KMS-11 (cell line): ENCODE measurements around the gene SYT9.

Source experiments
- H2AFZ ChIP-seq: fragments of 200-600 bp; sonication (generic); 2 replicates; pipeline ENCODE4 v1.6.1; 2016; ENCODE audit warnings: antibody characterized with exemption, mixed run types, low read depth
- H3K27ac ChIP-seq: fragments of 200-600 bp; sonication (generic); 2 replicates; pipeline ENCODE4 v1.6.1; 2016; ENCODE audit warnings: mild to moderate bottlenecking, mixed run types
- H3K27me3 ChIP-seq: fragments of 200-600 bp; sonication (generic); 2 replicates; pipeline ENCODE4 v1.6.1; 2017; ENCODE audit warnings: mild to moderate bottlenecking, low read depth, mixed run types, moderate library complexity; ENCODE audit not compliant: insufficient read depth
- H3K36me3 ChIP-seq: fragments of 200-600 bp; sonication (generic); 2 replicates; pipeline ENCODE4 v1.6.1; 2017; ENCODE audit warnings: mild to moderate bottlenecking, mixed run types; ENCODE audit not compliant: insufficient read depth
- H3K4me1 ChIP-seq: fragments of 200-600 bp; sonication (generic); 2 replicates; pipeline ENCODE4 v1.6.1; 2016; ENCODE audit warnings: mild to moderate bottlenecking, low read depth, mixed run types; ENCODE audit not compliant: poor library complexity, severe bottlenecking
- H3K4me2 ChIP-seq: fragments of 200-600 bp; sonication (generic); 2 replicates; pipeline ENCODE4 v1.7.0; 2016; ENCODE audit warnings: mild to moderate bottlenecking, mixed run types
- H3K4me3 ChIP-seq: fragments of 200-600 bp; sonication (generic); IDR thresholded peaks from 2 replicates; pipeline ENCODE4 v1.6.1; 2017; ENCODE audit warnings: low read depth, low read length, mixed read lengths; ENCODE audit not compliant: insufficient read depth
- H3K79me2 ChIP-seq: fragments of 200-600 bp; sonication (generic); 2 replicates; pipeline ENCODE4 v1.6.1; 2016; ENCODE audit warnings: low read depth, mixed run types; ENCODE audit not compliant: insufficient read depth
- H3K9ac ChIP-seq: fragments of 200-600 bp; sonication (generic); 2 replicates; pipeline ENCODE4 v1.6.1; 2016; ENCODE audit warnings: mild to moderate bottlenecking, mixed run types
- H4K20me1 ChIP-seq: fragments of 200-600 bp; sonication (generic); 2 replicates; pipeline ENCODE4 v1.6.1; 2016; ENCODE audit warnings: mild to moderate bottlenecking, mixed run types; ENCODE audit not compliant: insufficient read depth
- CTCF ChIP-seq: fragments of 200-600 bp; sonication (generic); conservative IDR thresholded peaks from 2 replicates; pipeline ENCODE4 v1.6.1; 2017; ENCODE audit warnings: low read depth, mild to moderate bottlenecking, antibody characterized with exemption, low read length, moderate library complexity, mixed read lengths

SYT9 gene

GRCh38 chr11:7251836-7252682, at the start of gene SYT9:
SYT9 (plus strand) TSS chr11:7251904; CDS start chr11:7252187, 283 bp downstream.
- Histone ChIP-seq H3K79me2 (no peaks in the 10 kb centered on the region), H3K36me3 (no peaks in the 10 kb centered on the region), H3K4me1 (no peaks in the 10 kb centered on the region), H3K4me3 (no peak within 1 kb of the TSS), H3K9ac (no peak within 1 kb of the TSS), H3K4me2 (peak within 1 kb of the TSS; percentile 45), H3K27ac (no peak within 1 kb of the TSS), H3K27me3 (no peaks in the 10 kb centered on the region), H2AFZ (peak within 1 kb of the TSS; percentile 64), H4K20me1 (no peaks in the 10 kb centered on the region)
- TF ChIP-seq CTCF = no peak

DNA sequence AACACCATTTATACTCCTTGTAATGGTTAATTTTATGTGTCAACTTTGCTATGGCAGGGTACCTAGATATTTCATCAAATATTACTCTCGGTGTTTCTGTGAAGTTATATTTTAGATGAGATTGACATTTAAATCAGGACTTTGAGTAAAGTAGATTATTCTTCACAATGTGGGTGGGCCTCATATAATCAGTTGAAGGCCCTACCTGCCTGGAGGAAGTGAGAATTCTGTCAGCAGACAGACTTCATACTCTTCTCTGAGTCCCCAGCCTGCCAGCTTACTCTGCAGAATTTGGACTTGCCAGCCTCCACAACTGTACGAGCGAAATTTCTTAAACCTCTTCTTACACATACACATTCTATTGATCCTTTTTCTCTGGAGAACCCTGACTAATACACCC, 49.3 kb upstream of the SYT9 start:
- no peak overlapping the region for H3K4me3 ChIP-seq
- no peak for TF ChIP-seq CTCF

DNA sequence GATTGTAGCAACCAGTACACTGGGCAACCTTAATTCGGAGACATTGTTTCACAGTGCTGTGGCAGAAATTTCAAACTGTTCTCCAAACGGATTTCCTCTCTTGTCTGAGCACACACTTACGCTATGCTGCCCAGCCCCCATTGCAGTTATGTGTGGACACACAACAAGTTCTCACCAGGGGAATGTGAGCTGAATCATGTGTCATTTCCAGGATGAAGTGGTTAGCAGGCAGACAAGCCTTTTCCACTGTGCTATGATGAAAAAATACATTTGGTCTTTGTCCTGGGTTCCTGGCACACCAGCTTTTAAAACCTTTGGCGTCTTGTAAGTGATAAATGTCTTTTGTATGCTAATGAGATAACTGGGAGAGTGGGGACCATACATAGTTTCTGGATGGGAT, 46.9 kb upstream of the SYT9 start:
- H3K36me3 ChIP-seq = no peaks in the 10 kb centered on the region
- no peaks in the 10 kb centered on the region for H4K20me1 ChIP-seq
- no peak overlapping the region for H3K4me2 ChIP-seq
- H3K4me1 ChIP-seq = no peaks in the 10 kb centered on the region
- no peak overlapping the region for H2AFZ ChIP-seq
- no peak overlapping the region for H3K27ac ChIP-seq
- no peak overlapping the region for H3K4me3 ChIP-seq
- TF ChIP-seq CTCF = no peak
- H3K27me3 ChIP-seq = no peaks in the 10 kb centered on the region
- H3K79me2 ChIP-seq = no peaks in the 10 kb centered on the region
- no peak overlapping the region for H3K9ac ChIP-seq

More for the DNA sequence above, 49.3 kb upstream of the SYT9 start:
- H2AFZ ChIP-seq = no peak overlapping the region
- H3K27me3 ChIP-seq = no peaks in the 10 kb centered on the region
- no peaks in the 10 kb centered on the region for H3K4me1 ChIP-seq
- no peaks in the 10 kb centered on the region for H4K20me1 ChIP-seq
- H3K36me3 ChIP-seq = no peaks in the 10 kb centered on the region
- no peak overlapping the region for H3K9ac ChIP-seq
- H3K4me2 ChIP-seq = no peak overlapping the region
- H3K79me2 ChIP-seq = no peaks in the 10 kb centered on the region
- no peak overlapping the region for H3K27ac ChIP-seq

DNA sequence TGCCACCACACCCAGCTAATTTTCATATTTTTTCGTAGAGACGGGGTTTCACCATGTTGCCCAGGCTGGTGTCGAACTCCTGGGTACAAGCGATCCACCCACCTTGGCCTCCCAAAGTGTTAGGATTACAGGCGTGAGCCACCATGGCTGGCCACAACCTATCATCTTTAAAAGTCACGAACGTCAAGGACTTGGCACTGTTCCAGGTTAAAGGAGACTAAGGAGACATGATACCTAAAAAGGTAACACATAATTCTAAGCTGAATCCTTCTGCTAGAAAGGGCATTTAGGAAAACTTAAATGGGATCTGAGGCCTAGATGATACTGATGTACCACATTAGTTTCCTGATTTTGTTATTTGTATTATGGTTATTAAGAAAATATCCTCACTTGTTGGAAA, 43.3 kb upstream of the SYT9 start:
- no peak for TF ChIP-seq CTCF
- Histone ChIP-seq H3K4me2 (no peak overlapping the region), H3K4me1 (no peaks in the 10 kb centered on the region), H3K27me3 (no peaks in the 10 kb centered on the region), H3K9ac (no peak overlapping the region), H4K20me1 (no peaks in the 10 kb centered on the region), H3K79me2 (no peaks in the 10 kb centered on the region), H3K4me3 (no peak overlapping the region), H3K36me3 (no peaks in the 10 kb centered on the region), H3K27ac (no peak overlapping the region), H2AFZ (no peak overlapping the region)
